HG03064 (cell line): ENCODE data around the gene ABCC3.

ENCODE experiments used
- ATAC-seq: cut with Tn5 transposase; IDR thresholded peaks from one replicate; pipeline ENCODE4 v1.9.1; 2021; ENCODE audit warnings: low read depth; ENCODE audit not compliant: unreplicated experiment

The ABCC3 gene

GRCh38 chr17:50634224-50634914 is at the start of gene ABCC3:
TSS of gene ABCC3 (plus strand) at chr17:50634881. CDS start at chr17:50634937, 56 bp downstream.
- no peak for ATAC-seq

- ATAC-seq: no peak
These were observed 49.3 kb upstream of the ABCC3 start for GRCh38 chr17:50585346-50585745.

GRCh38 chr17:50585891-50586290 is 48.8 kb upstream of the ABCC3 start:
- no peak for ATAC-seq

GRCh38 chr17:50586421-50587247 is 48.0 kb upstream of the ABCC3 start:
- ATAC-seq: no peak

- no peak for ATAC-seq
These were observed 47.1 kb upstream of the ABCC3 start for GRCh38 chr17:50587571-50587970.

GRCh38 chr17:50588391-50589049 is 46.2 kb upstream of the ABCC3 start:
- no peak for ATAC-seq

GRCh38 chr17:50589095-50589705 is 45.5 kb upstream of the ABCC3 start:
- ATAC-seq: no peak

GRCh38 chr17:50590946-50591737 is 43.5 kb upstream of the ABCC3 start:
- ATAC-seq: no peak

GRCh38 chr17:50593321-50593720 is 41.4 kb upstream of the ABCC3 start:
- no peak for ATAC-seq

- no peak for ATAC-seq
These were observed 40.4 kb upstream of the ABCC3 start for GRCh38 chr17:50594128-50594823.

- no peak for ATAC-seq
These were observed 39.8 kb upstream of the ABCC3 start for GRCh38 chr17:50594892-50595291.

GRCh38 chr17:50596191-50597037 is 38.3 kb upstream of the ABCC3 start:
- no peak for ATAC-seq

- ATAC-seq: no peak
These were observed 36.2 kb upstream of the ABCC3 start for GRCh38 chr17:50598487-50598886.

GRCh38 chr17:50599606-50600005 is 35.1 kb upstream of the ABCC3 start:
- no peak for ATAC-seq

GRCh38 chr17:50601823-50602375 is 32.8 kb upstream of the ABCC3 start:
- no peak for ATAC-seq

- ATAC-seq: no peak
These were observed 31.8 kb upstream of the ABCC3 start for GRCh38 chr17:50602836-50603235.

- no peak for ATAC-seq
These were observed 31.3 kb upstream of the ABCC3 start for GRCh38 chr17:50603340-50603739.

- no peak for ATAC-seq
These were observed 30.2 kb upstream of the ABCC3 start for GRCh38 chr17:50604513-50604912.
